Activated T-cell treated with anti-CD3 and anti-CD28 coated beads for 48 hours (primary cell): ENCODE measurements around the gene SLC49A4.

Source experiments
- DNase-seq: peaks from one replicate; pipeline ENCODE4 v3.0.0-alpha.2; 2020; ENCODE audit warnings: low read depth

The SLC49A4 gene

GRCh38 chr3:122859021-122859805 is 64.3 kb downstream of the SLC49A4 start:
- DNase-seq, result no peak

- DNase-seq, result no peak
These were observed 67.5 kb downstream of the SLC49A4 start for GRCh38 chr3:122862381-122862780.

GRCh38 chr3:122864498-122864897 is 69.6 kb downstream of the SLC49A4 start:
- no peak for DNase-seq

- no peak for DNase-seq
These were observed 73.5 kb downstream of the SLC49A4 start for GRCh38 chr3:122868322-122868721.

DNA sequence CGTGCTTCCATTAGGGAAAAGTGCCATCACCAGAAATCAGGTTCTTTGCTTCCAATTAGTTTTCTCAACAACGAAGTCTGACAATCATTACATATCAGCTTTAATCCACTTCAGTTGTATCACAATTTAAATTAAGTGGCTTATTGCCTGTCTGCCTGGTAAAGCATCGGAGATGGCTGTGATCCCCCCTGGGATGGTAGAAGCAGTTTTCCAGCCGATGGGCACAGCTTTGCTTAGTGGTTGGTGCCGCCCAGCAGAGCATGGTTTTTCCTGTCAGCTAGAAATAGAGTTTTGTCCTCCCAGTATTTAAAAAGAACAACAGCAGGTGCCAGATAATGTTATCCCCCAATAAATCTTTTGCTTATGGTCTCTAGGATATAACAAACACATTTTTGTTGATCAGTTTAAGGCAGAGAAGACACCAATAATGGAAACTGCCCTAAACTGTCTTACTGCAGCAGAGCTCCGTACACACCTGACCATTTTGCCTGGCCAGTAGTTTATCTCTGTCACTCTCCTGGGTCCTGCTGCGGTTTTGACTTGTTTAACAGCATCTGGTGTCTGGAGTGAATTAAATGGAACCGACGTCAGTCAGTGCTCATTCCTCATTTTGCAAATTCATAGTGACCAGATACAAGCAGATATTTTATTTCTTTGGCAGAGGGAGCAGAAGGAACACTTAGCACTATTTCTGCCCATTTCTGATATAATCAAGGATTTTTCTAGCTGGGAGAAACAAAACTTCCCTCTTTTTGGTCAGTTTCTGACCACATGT is 79.1 kb downstream of the SLC49A4 start:
- DNase-seq, result no peak

- DNase-seq, result no peak
These were observed 80.8 kb downstream of the SLC49A4 start for GRCh38 chr3:122875547-122876127.

- DNase-seq, result no peak
These were observed 85.3 kb downstream of the SLC49A4 start for GRCh38 chr3:122880173-122880572.

GRCh38 chr3:122880624-122881023 is 85.8 kb downstream of the SLC49A4 start:
- DNase-seq, result no peak

DNA sequence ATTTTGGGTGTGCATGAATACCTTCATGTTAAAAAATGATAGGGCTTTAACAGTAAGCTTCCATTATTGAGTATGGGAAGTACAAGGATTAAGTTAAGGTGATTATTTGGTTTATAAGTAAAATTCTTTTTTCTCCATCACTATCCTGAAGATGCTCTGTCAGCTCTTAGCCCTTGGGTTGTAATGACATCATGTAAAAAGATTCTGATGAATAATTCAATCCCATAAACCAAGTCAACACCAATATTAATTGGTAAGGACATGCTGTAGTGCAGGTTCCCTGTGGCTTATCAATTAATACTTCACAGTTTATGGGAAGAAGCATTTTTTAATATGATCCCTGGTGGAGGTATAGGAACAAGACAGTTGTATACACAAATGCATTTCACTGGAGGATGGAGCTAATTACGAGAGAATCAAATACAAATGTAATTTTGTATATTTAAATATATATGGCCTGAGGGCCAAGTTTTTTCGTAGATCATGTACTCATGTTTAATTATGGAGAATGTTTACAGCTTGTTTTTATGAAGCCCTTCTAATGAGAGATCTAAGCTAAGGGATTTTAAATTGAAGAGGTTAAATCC is 87.6 kb downstream of the SLC49A4 start:
- no peak for DNase-seq

- no peak for DNase-seq
These were observed 91.4 kb downstream of the SLC49A4 start for GRCh38 chr3:122886251-122886650.

- no peak for DNase-seq
These were observed 92.1 kb downstream of the SLC49A4 start for GRCh38 chr3:122886946-122887345.

GRCh38 chr3:122890077-122890719 is 95.3 kb downstream of the SLC49A4 start:
- DNase-seq, result peak; percentile 7

- DNase-seq, result no peak
These were observed 95.9 kb downstream of the SLC49A4 start for GRCh38 chr3:122890720-122891220.

DNA sequence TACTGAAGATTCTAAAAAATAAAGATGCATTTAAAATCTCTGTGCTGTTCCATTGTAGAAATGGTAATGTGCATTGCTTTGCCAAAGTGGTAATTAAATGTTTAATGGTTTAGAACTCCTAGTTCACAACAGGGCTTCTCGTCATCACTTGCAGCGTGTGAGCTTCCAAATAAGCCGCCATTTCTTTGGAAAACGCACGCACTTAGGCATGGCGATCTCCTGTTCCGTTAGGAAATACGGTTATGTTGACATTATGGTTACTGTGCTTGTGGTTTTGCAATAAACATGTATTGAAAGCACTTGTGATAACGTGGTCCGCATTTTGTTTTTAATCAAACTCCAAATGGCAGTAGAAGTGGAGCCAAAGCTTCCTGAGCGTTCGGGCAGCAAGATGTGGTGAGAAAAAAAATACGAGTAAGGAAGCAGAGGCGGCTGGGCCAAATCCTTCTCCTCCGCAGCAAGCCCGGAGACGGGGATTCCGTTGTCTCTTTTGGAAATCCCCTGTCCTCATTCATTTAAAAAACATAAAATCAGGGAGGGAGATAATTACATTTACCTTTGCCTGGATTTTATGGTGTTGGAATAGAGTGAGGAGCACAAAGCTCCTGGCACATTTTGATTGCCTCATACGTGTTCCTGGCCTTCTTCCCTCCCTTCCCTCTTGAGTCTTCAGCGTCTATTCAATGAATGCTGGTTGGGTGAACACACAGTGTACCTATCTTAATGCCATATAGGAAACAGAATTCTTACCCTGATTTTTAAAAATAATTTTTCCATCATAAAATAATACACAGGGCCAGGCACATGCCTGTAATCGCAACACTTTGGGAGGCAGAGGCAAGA is 97.5 kb downstream of the SLC49A4 start:
- DNase-seq, result no peak

DNA sequence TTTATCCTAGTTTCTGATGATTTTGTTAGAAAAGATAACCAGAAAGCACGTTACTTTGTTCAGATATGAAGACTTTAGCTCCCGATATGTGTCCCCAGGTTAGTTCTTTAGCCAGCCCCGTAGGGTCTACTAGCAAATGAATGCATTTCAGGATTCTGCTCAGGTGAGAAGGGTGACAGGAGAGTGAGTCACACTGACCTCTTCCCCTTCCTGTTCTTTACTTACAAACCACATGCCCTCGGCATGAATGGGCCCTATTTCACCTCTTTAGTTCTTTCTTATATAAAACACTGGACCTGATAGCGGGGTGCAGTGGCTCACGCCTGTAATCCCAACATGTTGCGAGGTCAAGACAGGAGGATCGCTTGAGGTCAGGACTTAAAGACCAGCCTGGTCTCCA is 98.4 kb downstream of the SLC49A4 start:
- no peak for DNase-seq

DNA sequence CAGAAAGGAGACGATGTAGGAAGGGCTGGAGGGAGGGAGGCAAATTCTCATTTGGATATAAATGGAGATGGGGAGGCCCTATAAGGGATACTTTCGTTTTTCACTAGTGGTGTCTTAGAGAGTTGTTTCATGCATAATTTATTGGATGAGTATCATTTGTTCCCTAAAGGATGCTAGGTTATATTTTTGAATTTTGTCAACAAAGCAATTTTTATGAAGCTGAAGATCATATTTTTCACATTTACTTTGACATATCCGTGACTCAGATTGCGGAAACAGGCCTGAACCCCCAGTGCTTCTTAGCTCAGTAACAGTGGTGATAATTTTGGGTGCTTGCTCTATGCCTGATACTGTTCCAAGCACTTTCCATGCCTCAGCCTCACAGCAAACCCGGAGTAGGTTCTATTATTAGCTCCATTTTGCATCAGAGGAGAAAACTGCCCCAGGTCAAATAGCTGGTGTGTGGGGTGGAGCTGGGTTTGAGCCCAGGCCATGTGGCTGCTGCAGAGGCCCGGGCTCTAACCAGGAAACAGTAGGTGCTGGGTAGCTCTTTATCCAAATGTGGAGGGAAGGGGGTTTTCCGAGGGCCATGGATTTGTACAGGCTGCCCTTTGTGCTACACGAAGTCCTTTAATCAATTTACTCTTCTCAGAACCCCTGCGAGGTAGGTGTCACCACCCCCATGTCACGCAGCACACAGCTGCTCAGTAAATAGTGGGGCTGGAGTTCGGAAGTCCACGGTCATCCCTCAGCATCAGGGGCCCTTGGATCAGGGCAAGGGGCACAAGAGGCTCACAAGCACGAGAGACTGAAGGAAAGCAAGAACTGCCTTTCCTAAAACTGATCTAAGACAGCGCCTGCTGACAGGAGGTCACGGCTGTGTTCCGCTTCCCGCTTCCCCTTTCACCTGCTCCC is 99.1 kb downstream of the SLC49A4 start:
- DNase-seq, result no peak

DNA sequence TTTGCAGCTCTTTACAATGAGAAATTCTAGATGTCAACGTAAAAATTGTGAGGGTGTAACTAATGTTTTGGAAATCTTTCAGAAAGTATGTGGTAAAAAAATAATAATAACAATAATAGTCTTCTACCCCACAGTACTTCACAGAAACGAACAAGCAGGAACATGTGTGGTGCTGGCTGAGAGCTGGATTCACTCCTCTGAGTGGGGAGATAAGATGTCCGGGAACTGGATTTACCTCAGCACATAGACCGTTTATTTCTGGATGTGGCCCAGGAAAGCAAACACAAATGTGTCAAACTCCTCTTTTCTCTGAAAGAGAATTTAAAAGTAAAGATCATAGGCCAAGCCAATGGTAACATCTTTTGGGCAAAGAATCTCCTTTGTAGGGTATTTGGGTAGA is 103.4 kb downstream of the SLC49A4 start:
- DNase-seq, result no peak

DNA sequence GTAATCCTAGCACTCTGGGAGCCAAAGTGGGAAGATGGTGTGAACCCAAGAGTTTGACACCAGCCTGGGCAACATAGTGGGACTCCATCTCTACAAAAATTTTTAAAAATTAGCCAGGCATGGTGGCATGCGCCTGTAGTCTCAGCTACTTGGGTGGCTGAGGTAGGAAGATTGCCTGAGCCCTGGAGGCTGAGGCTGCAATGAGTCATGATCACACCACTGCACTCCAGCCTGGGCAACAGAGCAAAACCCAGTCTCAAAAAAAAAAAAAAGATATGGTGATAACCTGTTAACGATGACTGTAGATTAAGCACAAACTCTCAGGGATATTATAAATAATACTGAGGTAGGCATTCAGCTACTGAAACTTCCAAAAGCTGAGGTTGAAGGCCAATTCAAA is 107.5 kb downstream of the SLC49A4 start:
- DNase-seq, result no peak

DNA sequence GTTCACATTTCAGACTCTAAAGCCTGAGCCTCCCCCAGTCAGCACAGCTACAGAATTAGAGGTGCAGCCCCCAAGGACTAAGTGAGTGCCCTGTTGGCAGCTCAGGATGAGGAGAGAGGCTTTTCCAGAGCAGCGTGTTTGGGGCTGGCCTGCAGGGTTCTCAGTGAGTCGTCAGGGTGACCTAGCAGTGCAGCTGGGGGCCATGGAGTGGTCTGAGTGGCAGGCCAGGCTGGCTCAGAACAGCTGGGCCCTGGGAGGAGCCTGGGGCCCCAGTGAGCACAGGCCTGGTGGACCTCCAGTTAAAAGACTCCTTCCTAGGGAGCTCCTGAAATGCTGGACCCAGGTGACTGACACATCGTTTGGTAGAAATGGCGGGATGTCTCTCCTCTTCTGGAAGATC is 108.3 kb downstream of the SLC49A4 start:
- DNase-seq, result no peak

DNA sequence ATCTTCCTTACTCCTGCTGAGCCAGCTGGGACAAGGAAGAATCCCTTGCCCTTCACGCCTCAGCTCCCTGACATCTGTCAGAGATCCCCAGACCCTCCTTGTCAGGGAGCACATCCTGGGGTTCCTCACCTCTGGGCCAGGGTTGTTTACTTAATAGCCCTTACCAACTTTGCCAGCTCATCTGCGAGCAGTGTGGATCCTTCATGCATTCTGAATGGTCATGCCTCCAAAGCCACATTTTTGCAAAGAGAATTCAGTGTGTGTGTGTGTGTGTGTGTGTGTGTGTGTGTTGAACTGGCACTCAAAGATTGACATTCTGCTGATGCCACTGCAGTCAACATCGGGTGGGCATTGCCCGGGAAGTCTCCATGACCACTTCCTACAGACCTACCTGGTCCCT is 112.6 kb downstream of the SLC49A4 start:
- no peak for DNase-seq
